HG02840 (cell line): Measurements from ENCODE around the gene MRPS24.

ENCODE experiments used
- ATAC-seq: cut with Tn5 transposase; IDR thresholded peaks from one replicate; pipeline ENCODE4 v1.9.1; 2021; ENCODE audit warnings: mild to moderate bottlenecking, moderate library complexity, moderate number of reproducible peaks; ENCODE audit not compliant: unreplicated experiment, low FRiP score

The MRPS24 gene

DNA sequence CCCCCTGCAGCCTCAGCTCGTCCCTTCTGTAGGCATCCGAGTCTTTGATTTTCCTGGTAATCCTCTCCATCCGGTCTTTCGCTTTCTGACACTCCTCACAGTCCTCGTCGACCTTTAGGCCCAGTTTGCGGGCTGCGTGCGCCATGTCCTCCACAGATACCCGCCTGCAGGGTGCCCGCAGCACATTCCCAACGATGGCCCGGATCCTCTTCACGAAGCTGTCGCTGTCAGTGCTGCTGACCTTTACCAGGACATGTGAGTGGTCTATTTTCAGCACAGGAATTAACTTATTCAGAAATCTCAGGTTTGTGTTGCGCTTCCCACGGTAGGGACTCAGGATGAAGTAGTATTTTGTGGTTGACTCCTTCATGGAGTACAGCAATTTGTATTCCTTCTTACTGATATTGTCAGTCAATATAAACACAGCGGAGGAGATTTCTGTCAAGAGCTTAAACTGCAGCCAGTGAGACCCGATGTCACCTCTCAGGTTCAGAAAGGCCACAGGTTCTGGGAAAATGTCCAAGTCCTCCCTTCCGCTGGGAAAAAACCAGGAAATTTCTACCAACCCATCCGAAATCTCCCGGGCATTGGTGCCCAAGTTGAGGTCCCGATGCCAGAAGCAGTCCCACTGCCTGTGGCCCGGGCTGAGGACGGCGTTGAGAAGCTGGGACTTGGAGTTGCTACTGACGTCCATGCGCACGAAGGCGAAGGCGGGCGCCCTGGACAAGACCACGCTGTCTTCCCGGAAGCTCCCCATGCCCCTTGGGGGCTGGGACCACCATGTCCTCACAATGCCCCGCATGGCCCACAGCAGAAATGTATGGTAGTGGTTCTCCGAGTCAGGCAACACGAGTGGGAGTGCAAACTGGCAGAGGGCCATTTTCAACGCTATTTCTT is 8.9 kb upstream of the MRPS24 start:
- ATAC-seq = no peak

DNA sequence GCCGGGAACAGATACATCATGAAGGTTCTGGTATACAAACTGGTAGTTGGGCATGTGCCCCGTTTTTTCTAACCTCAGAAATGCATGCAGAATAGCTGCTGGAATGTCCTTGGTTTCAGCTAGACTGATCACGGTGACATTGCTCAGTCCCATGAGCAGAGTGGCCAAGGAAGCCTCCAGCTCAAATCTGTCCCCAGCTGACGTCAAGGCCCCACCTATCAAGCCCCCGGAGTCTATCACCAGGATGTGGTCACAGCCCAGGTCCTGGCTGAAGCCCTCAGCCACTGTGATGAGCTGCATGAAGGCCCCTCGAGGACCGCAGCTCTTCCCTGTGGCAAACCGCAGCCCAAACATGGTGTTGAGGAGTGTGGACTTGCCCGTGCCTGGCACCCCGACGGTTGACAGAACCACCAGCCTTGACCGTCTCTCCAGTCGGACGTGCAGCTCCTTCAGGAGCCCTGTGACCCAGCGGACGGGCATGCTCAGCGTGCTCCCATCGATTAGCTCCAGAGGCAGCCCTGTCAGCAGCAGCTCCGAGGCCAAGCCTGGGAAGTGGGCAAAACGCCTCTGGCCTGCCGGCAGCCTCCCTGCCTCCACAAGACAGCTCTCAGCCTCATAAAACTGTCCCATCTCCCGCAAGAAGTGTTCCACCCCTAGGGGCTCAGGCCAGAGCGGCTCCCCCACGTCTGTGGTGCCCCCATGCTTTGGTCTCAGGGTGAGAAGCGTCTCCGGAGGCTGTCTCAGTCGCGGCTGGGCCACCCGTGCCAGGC is 7.8 kb upstream of the MRPS24 start:
- ATAC-seq = no peak

DNA sequence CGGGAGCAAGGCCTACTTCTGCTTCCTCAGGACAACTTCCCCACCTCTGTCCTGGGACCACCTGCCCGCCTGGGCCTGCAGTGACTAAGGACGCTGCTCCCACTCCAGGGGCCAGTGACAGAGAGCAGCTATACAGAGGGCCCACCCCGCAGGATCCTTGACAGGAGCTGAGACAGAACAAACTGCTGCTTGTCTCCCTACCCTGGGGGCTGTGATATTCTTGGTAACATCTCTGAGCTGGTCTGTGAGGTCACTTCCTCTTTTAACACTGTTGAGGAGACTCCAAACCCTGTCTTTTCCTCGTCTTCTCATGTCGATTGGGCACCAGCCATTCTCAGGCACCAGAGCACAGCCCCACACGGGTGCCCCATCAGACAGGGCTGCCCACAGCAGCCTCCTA is 6.9 kb upstream of the MRPS24 start:
- ATAC-seq = no peak

DNA sequence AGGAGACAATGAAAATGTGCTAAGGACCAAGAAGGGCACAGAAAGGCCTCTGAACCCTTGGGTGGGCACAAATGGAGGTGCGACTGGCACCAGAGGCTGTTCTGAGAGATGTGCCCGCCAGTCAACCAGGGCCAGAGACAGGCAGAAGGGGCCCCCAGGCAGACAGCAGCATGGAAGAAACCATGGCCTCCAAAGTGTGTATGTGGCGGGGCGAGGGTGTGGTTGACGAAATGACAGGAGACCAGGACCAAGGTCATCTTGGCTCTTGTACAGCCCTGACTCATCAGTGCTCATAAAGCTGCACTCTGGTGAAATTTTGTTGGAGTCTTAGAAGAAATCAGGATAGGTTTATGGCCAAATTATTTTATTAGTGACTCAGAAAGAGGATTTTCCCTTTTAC is 4.0 kb upstream of the MRPS24 start:
- no peak for ATAC-seq

DNA sequence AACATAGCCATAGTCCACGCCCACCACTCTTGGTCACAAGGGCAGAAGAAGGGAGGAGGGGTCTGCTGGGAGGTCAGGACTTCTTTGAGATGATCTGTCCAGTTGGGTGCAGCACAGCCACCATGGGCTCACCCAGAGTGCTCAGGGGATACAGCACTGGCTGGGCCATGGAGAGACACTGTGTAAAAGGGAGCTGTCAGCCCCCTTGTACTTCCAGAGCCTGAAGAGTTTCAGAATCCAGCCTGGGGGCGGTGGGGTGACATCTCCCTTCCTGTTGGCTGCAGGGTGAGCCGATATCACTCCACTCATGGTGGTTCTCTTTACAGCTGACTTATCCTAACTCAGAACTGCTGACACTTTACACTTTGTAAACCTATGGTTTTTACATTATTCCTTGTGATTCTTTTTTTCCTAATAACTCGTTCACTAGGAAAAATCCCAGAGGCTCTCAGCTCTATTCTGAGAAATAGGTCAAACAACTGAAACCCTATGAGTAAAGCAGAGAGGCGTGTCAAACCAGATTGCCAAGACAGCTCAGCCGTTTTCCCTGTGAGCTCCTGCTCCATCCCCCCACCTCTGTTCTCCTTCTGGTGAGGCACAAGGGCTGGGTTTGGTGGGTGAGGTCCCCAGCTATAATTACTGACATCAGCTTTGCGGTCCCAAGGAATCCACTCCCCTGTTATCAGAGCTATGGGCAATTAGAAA is 3.2 kb upstream of the MRPS24 start:
- no peak for ATAC-seq

DNA sequence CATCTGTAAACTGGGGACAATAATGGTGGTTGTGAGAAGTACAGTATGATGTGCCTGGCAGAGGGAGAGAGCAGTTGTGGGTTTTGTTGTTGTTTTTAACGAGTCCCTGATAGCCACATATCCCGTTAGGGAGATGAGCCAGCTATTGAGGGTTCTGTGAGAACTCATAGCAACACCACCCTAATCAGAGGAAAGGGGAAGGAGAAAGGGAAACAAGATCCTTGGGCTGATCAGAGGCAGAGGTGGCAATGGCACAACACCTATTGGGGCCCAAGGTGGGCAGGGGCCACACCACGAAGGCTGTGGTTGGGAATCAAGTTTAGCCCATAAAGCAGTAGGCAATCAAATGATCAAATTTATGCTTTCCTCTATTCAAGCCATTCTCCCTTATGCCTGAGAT is 1.7 kb upstream of the MRPS24 start:
- ATAC-seq = no peak

DNA sequence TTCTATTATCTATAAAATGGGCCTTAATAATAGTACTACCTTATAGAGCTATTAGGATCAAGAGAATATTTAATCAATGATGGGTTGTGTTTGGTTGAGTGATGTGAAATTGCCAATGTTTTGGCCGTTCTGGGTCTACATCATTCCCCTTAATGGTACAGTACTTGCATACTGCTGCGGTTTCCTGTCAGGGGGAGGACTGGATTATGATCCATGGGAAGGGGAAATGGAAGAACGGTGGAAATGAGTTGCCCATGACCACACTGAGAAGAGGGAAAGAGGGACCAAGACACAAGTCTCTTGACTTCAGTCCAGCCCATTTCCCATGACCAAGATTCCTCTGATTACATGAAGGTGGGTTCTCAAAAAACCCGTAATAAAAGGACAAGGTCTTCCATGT is 999 bp upstream of the MRPS24 start:
- ATAC-seq = no peak

DNA sequence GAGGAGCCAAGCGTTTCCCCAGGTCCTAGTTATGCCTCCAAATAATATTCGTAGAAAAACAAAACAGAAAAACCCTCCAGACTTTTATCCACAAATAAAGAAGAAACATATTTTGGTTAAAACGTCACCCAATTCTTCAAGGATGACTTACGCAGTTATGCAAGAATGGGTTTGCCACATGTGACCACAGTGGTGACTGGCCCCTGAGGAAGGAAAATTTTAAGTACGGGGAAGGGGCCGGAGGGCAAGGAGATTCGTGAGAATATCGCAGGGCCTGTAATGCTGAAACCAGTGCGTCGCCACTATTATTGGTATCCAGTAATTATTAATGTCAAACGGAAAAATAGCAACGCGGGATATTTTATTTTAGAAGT is 537 bp upstream of the MRPS24 start:
- ATAC-seq = peak; percentile 5

DNA sequence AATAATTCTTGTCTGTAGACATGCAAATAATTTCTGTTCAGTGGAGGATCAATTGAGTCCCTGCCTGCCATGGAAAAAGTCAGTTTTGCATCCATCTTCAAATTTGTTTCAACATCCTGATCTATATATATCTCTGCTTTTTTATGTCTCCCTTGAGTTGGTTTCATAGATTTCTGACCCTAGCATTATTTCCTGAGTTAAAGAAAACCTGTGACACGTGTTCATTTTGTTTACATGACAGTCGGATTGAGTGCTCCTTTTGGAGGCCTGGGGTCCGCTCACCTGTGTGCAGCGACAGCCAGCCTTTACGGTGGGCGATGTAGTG is 674 bp downstream of the MRPS24 start:
- peak; percentile 6 for ATAC-seq

DNA sequence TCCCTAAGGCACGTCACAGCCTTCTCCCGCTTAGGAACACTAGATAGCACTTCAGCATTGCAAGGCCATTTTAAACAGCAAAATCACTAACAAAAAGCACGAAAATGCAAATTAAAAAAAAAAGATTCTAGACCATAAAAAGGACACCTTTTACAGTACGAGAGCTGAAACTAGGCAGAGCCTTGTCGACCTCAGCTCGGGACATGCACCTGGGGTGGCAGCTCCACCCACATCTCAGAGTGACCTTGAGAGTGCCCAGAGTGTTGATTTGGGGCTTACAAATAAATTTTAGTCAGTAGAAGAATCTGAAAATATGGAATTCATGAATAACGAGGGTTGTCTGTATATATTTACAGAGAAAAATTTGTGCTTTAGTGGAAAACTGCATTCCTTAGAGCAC is 1.1 kb downstream of the MRPS24 start:
- ATAC-seq = no peak

DNA sequence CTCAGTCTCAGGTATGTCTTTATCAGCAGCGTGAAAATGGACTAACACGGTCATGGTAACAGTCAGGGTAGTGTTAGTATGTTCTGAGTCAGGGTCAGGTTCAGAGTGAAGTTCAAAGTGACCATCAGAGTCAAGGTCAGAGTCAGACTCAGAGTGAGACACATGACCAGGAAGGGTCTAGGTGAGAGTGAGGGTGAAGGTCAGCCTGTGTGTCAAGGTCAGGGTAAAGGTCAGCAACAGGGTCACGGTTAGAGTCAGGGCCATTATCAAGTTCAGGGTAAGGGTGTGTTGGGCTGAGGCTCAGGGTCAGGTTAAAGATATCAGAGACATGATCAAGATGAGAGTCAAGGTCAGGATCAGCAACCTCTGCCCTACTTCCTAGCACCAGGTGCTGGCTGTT is 4.0 kb downstream of the MRPS24 start:
- ATAC-seq = no peak

DNA sequence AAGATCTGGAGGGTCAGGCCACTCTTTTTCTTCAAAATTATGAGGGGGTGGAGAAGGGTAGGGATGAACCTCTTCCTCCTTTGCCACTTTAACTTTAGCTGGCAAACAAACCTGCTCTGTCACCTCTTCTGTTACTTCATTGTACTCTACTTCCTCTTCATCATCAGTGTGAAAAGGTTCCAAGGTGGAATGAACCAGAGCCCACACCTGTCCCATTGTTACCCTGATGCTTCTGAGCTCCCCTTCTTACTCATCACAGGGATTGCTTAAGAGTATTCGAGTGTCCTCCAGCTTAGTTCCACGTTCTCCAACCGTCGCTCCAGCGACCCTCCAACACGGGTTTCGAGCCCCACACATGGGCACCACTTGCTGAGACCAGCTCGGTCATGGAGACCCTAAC is 5.2 kb downstream of the MRPS24 start:
- no peak for ATAC-seq

DNA sequence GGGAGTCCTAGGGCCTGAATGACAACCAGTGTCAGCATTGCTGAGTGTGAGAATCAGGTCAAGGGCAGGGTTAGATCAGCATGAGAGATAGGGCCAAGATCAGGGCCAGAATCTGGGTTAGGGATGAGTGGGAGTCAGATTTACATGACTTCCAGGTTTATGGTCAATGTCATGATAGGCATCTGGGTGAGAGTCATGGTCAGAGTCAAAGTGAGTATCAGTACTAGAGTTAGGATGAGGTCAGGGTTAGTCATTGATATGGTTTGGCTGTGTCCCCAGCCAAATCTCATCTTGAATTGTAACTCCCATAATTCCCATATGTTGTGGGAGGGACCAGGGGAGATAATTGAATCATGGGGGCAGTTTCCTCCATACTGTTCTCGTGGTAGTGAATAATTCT is 12.3 kb downstream of the MRPS24 start:
- no peak for ATAC-seq

DNA sequence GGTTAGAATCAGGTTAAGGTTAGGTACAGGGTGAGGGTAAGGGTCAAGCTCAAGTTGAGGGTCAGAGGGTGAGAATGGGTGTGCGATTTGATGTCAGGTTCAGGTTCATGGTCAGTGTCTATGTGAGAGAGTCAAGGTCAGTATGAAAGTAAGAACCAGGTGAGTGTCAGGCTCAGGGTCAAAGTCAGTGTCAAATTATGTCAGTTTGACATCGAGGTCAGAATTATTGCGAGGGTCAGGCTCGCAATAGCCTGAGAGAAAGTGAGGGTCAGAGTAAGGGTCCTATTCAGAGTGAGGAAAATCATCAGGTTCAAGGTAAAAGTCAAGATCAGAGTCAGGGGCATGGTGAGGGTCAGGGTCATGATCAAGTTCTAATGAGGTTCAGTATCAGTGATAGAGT is 13.0 kb downstream of the MRPS24 start:
- ATAC-seq = no peak

DNA sequence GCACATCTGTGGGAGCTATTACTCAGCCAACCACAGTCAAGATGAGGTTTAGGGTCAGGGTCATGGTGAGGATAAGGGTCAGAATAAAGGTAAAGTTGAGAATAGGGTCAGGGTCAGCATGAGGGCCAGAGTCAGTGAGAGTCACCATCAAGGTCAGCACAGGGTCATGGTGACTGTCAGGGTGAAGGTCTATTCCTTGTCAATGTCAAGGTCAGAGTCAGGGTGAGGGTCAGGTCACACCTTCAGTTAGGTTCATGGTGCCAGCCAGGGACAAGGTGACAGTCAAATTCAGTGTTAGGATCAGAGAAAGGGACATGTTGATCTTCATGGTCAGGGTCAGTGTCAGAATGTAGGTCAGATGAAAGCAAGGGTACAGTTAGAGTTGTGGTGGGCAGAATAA is 14.1 kb downstream of the MRPS24 start:
- ATAC-seq = no peak

DNA sequence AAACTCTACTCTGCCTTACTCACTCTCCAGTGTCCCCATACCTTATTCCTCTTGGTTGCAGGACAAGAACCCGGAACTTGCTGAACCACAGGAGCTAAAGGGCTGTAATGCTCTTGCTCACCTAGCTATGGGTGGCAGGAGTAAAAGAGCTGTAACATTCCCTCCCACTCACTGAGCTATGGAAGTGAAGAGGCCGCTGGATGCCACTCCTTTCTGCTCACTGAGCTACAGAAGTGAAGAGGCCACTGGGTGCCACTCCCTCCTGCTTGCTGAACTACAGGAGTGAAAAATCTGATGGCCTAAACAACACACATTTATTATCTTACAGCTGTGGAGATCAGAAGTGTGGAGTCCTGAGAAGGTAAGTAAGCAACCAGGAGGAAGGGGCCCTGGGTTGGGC is 17.5 kb downstream of the MRPS24 start:
- no peak for ATAC-seq

DNA sequence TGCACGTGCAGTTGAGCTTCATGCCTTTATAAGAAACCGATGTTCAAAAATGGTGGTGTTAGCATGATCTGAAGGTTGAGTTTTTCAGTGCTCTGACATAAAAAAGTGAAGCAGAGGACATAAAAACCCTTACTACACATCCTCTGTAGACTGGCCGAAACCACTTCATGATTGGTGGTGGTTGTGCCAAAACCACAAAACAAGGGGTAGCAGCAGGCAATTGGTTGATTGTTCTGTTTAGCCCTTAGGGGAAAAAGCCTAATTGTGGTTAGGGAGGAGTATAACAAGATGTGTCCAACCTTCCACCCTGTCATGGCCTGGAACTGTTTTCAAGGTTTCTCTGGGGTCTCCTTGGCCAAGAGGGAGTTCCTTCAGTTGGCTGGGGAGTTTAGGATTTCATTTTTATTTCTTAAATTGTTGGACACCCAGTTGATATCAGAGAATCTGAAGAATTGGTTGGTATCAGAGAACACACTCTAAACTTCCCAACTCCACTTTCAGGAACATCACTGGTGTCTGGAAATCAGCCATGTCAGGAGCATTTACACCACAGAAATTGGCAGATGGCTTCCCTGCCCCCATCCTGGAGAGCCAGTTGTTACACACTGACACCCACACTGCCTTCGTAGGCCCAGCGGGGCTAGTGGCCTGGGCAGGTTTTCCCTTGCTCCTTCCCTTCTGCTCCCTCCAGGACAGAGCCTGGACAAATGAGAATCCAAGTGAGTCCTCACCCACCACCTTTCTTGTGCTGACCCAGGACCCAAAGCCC is 18.8 kb downstream of the MRPS24 start:
- ATAC-seq = no peak

DNA sequence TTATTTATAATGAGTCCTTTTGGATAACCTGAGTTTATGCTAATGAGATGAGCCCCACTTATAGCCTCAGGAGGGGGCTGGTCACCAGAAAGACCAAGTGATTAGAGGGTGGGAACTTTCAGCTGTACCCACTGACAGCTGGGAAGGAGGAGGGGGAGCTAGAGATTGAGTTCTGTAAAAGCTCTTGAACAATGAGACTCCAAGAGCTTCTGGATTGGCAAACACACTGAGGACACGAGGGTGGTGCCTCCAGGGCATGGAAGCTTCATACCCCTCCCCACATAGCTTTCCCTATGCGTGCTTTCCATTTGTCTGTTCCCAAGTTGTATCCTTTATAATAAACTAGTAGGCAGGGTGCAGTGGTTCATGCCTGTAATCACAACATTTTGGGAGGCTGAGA is 20.3 kb downstream of the MRPS24 start:
- ATAC-seq = no peak

DNA sequence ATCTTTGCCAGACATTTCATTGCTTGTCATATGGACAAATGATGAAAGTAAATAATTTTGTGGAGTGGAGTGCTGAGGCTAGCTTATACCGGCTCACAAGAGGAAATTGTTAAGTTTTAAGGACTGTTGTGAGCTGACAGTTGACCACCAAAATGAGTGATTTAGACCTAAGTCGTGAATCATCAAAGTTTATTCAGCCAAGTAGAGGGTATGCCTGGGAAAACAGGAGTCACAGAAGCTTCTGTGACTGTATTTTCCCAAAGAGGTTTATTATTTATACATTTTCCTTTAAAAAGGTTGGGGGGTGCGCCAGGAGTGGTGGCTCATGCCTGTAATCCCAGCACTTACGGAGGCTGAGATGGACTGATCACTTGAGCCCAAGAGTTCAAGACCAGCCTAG is 21.8 kb downstream of the MRPS24 start:
- no peak for ATAC-seq

DNA sequence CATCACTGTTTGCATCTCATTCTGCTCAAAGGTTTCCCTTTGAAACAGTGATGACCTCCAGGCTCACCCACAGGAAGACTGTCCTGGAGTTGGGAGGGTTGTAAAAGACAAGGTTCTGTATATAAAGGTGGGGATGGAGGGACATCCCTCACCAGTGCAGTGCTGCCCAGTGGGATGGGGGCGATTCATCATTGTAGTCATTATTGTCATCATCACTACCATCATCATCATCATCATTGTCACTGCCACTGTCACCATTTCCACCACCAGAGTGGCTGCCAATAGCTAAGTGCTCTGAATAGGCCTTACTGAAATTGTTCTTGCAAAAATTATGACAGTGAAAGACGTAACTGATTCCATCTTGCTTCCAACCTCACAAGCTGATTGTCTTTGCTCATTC is 24.7 kb downstream of the MRPS24 start:
- no peak for ATAC-seq

DNA sequence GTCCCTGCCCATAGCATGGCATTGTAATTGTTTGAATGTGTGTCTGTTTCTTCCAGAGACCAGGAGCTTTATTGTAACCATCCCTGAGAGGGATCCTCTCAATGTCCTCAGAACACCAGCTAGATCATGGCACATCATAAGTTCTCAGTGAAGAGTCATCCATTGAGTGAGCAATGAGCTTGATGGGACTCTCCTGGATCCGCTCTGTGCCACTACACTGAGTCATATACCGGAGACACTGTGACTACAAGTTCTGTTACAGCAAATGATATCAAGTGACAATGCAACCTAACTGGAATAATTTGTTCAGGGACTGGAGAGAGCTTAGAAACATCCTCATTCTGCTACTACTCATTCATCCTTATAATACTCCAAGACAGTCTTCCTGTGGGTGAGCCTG is 25.1 kb downstream of the MRPS24 start:
- no peak for ATAC-seq
